GM12878 (cell line): ENCODE results near the gene KIFAP3. TPM values are rescaled to one million over a fixed set of nuclear protein-coding genes. Genes with fewer than 3 reads are reported as not detected.
"Not testable (repeated sequence)": the region's sequence is repeated elsewhere in the genome, so short reads cannot be mapped to it uniquely, and the experiment has no call there.

ENCODE experiments used
- ATAC-seq: fragments of 200-7000 bp; cut with Tn5 transposase; 3 replicates; pipeline ENCODE4 v1.9.1; 2020; ENCODE audit warnings: mild to moderate bottlenecking, moderate library complexity
- BruUV-seq: library from RNA; stranded (reverse); fragments of 400-500 nt; replicated peaks from 2 replicates; lab custom pipeline; 2021; lab: Mats Ljungman, UMichigan
- CTCF ChIA-PET: fragments of 300-600 bp; sonication (Branson Sonifier 250); formaldehyde crosslinking; extraction: SDS; loops from one replicate; lab custom pipeline; 2021; ENCODE audit warnings: inconsistent platforms; lab: Yijun Ruan, JAX
- POLR2A ChIA-PET: fragments of 350-600 bp; formaldehyde crosslinking; extraction: SDS; loops from one replicate; lab custom pipeline; 2021; ENCODE audit warnings: inconsistent platforms; lab: Charles Lee
- RAD21 ChIA-PET: fragments of 300-600 bp; sonication (Branson Sonifier 250); formaldehyde crosslinking; loops from one replicate; lab custom pipeline; 2023; ENCODE audit warnings: antibody characterized with exemption; ENCODE audit not compliant: unreplicated experiment; lab: Charles Lee
- SMC1A ChIA-PET: fragments of 300-600 bp; sonication (Branson Sonifier 250); formaldehyde crosslinking; loops from one replicate; lab custom pipeline; 2023; ENCODE audit not compliant: unreplicated experiment, uncharacterized antibody; lab: Charles Lee
- DNase-seq: peaks from one replicate; pipeline ENCODE4 v3.0.0-alpha.2; 2011; ENCODE audit warnings: low read depth, low spot score
- FAIRE-seq: peaks from 3 replicates; lab custom pipeline; 2011; peaks lifted over from hg19 to GRCh38; lab: Jason Lieb, UNC
- H2AFZ ChIP-seq: 2 replicates; pipeline ENCODE4 v1.6.0; 2011; ENCODE audit warnings: low read depth, low read length, control low read depth; ENCODE audit not compliant: control insufficient read depth
- H3K27ac ChIP-seq: 2 replicates; pipeline ENCODE4 v1.5.1; 2011; ENCODE audit warnings: control low read depth; ENCODE audit not compliant: control insufficient read depth, insufficient read depth
- H3K27me3 ChIP-seq, 2 experiments: replicated peaks in 1 of 2; 2 replicates each; pipeline versions ENCODE4 v1.6.0 to v1.6.1; 2011; ENCODE audit warnings: low read length in 1 of 2; ENCODE audit not compliant: control insufficient read depth in 2 of 2, insufficient read depth in 2 of 2
- H3K36me3 ChIP-seq, 2 experiments: 2 replicates each; pipeline ENCODE4 v1.5.1; 2011; ENCODE audit warnings: low read length in 1 of 2; ENCODE audit not compliant: control insufficient read depth in 2 of 2, insufficient read depth in 2 of 2
- H3K4me1 ChIP-seq: 2 replicates; pipeline ENCODE4 v1.6.1; 2011; ENCODE audit warnings: mild to moderate bottlenecking, low read length, moderate library complexity, mixed read lengths; ENCODE audit not compliant: control insufficient read depth, insufficient read depth
- H3K4me2 ChIP-seq: 2 replicates; pipeline ENCODE4 v1.6.0; 2011; ENCODE audit warnings: control low read depth; ENCODE audit not compliant: control insufficient read depth, insufficient read depth
- H3K4me3 ChIP-seq: fragments of 200-600 bp; sonication (generic); 2 replicates; pipeline ENCODE4 v1.5.1; 2016
- H3K79me2 ChIP-seq: 2 replicates; pipeline ENCODE4 v1.6.0; 2011; ENCODE audit warnings: low read length; ENCODE audit not compliant: control insufficient read depth, insufficient read depth
- H3K9ac ChIP-seq: 2 replicates; pipeline ENCODE4 v1.8.0; 2011; ENCODE audit warnings: low read length, control low read depth, mixed read lengths; ENCODE audit not compliant: control insufficient read depth, insufficient read depth
- H3K9me3 ChIP-seq: replicated peaks from 3 replicates; pipeline ENCODE4 v1.5.1; 2011; ENCODE audit warnings: mild to moderate bottlenecking, low read length; ENCODE audit not compliant: control insufficient read depth, insufficient read depth
- H4K20me1 ChIP-seq: 2 replicates; pipeline ENCODE4 v1.6.0; 2011; ENCODE audit not compliant: control insufficient read depth, insufficient read depth
- CHD1 ChIP-seq: IDR thresholded peaks from 2 replicates; pipeline ENCODE4 v1.6.1; 2012; ENCODE audit warnings: low read depth, low read length, improper control_type of control experiment
- CREB1 ChIP-seq: IDR thresholded peaks from 2 replicates; pipeline ENCODE4 v1.6.1; 2012; ENCODE audit warnings: low read depth, mild to moderate bottlenecking, inconsistent platforms
- ESRRA ChIP-seq: IDR thresholded peaks from 2 replicates; pipeline ENCODE4 v1.6.1; 2012; ENCODE audit warnings: mild to moderate bottlenecking, low read length, improper control_type of control experiment
- FOS ChIP-seq: IDR thresholded peaks from 3 replicates; pipeline ENCODE4 v1.6.1; 2011; ENCODE audit warnings: borderline replicate concordance; ENCODE audit not compliant: insufficient read length; ENCODE audit errors: extremely low read depth
- PAX8 ChIP-seq: fragments of 450-650 bp; IDR thresholded peaks from 2 replicates; pipeline ENCODE4 v1.6.1; 2017; ENCODE audit warnings: mild to moderate bottlenecking, moderate library complexity
- PKNOX1 ChIP-seq: fragments of 450-650 bp; IDR thresholded peaks from 2 replicates; pipeline ENCODE4 v1.6.1; 2016; ENCODE audit warnings: mild to moderate bottlenecking
- PML ChIP-seq: IDR thresholded peaks from 2 replicates; pipeline ENCODE4 v1.6.1; 2012; ENCODE audit warnings: low read length, inconsistent platforms
- RCOR1 ChIP-seq: conservative IDR thresholded peaks from 2 replicates; pipeline ENCODE4 v1.6.1; 2012; ENCODE audit warnings: low read depth, low read length, improper control_type of control experiment
- YBX1 ChIP-seq: fragments of 450-650 bp; IDR thresholded peaks from 2 replicates; pipeline ENCODE4 v1.6.1; 2016; ENCODE audit warnings: antibody characterized with exemption
- ZBED1 ChIP-seq: IDR thresholded peaks from 2 replicates; pipeline ENCODE4 v1.6.1; 2016; ENCODE audit warnings: borderline replicate concordance
- ZNF384 ChIP-seq: IDR thresholded peaks from 2 replicates; pipeline ENCODE4 v1.6.1; 2012; ENCODE audit warnings: low read depth, mild to moderate bottlenecking, low read length, improper control_type of control experiment, borderline replicate concordance
- WGBS: methylation state at CpG from one replicate; pipeline ENCODE4 v1.1.6; 2016; ENCODE audit warnings: low lambda C conversion rate; ENCODE audit not compliant: insufficient replicate concordance, insufficient coverage; ENCODE audit errors: missing lambda C conversion rate; 5-methylcytosine and 5-hydroxymethylcytosine counted together
- in situ Hi-C: fragments of 300-500 bp; cut with MboI; formaldehyde crosslinking; loops from 9 replicates; pipeline ENCODE4 v1.14.3; 2018; ENCODE audit warnings: mixed read lengths
- intact Hi-C: fragments of 100-400 bp; cut with micrococcal nuclease; formaldehyde crosslinking; loops from one replicate; pipeline ENCODE4 v1.14.2; 2022; ENCODE audit not compliant: unreplicated experiment
- polyA plus RNA-seq, 11 experiments: library from polyadenylated mRNA; depleted of rRNA in 4 of 11; unstranded in 6 of 11; stranded (reverse) in 5 of 11; fragments of >200 nt; fragmentation: Nextera tagmentation in 4 of 11; fragmentation: Illumina TruSeq in 1 of 11; extraction: Ambion mirVana in 4 of 11; extraction: Trizol in 1 of 11; gene quantifications; 1 replicate in 1 of 11; 2 replicates in 10 of 11; pipeline versions ENCODE4 v1.2.1 to v1.2.3, GENCODE V29; 2011 to 2016; ENCODE audit warnings: inconsistent platforms in 2 of 11, missing spikeins in 2 of 11, low read depth in 1 of 11
- total RNA-seq, 4 experiments: library from RNA; depleted of rRNA in 3 of 4; stranded (reverse); fragments of >200 nt in 3 of 4; fragmentation: Illumina TruSeq in 1 of 4; extraction: Trizol in 1 of 4; gene quantifications; 2 replicates each; pipeline versions ENCODE4 v1.2.1 to v1.2.3, GENCODE V29; 2013 to 2021

Gene KIFAP3
- total and polyA plus RNA-seq, 10 of the 15 experiments (the other 5 are each of a cell fraction or from before 2014, with no cell fraction given), result 13.7 to 100 (median 18.9) TPM

GRCh38 chr1:170113140-170113539 is 38.6 kb upstream of the KIFAP3 start:
- BruUV-seq, H3K4me1 ChIP-seq, H3K9ac ChIP-seq, POLR2A ChIA-PET, H3K79me2 ChIP-seq, H3K27me3 ChIP-seq, DNase-seq, H3K4me2 ChIP-seq, ATAC-seq, in situ Hi-C loops, CTCF ChIA-PET, H3K27ac ChIP-seq, intact Hi-C loops, H4K20me1 ChIP-seq, H3K36me3 ChIP-seq, H3K9me3 ChIP-seq, H2AFZ ChIP-seq, FAIRE-seq, SMC1A ChIA-PET, RAD21 ChIA-PET, H3K4me3 ChIP-seq: not testable (repeated sequence)
- WGBS, result 27% methylated on average over 8 of the region's 8 CpGs

GRCh38 chr1:170097449-170097948 is 23.0 kb upstream of the KIFAP3 start:
- no peak for DNase-seq
- in situ Hi-C loops (no loop called here), intact Hi-C loops (no loop called here)
- Histone ChIP-seq H3K27me3 (no peaks in the 10 kb centered on the region), H3K4me2 (peak overlapping the region; percentile 14; the same call in 1 of the 2 replicates), H2AFZ (no peak overlapping the region), H3K27ac (no peak overlapping the region), H4K20me1 (no peaks in the 10 kb centered on the region), H3K4me3 (no peak overlapping the region), H3K9me3 (no peaks in the 10 kb centered on the region), H3K79me2 (no peaks in the 10 kb centered on the region), H3K4me1 (no peaks in the 10 kb centered on the region), H3K36me3 (no peaks in the 10 kb centered on the region), H3K9ac (no peak overlapping the region)
- BruUV-seq, result no TSS peak
- no peak for ATAC-seq
- TF ChIP-seq ZNF384 (no peak), RCOR1 (no peak), CHD1 (no peak), FOS (no peak), PAX8 (no peak), ESRRA (no peak), PML (no peak), CREB1 (no peak), PKNOX1 (no peak), ZBED1 (no peak), YBX1 (no peak)
- WGBS, result 1% methylated on average over 4 of the region's 4 CpGs
- no peak for FAIRE-seq
- ChIA-PET RAD21 (no interaction called here), POLR2A (no interaction called here), SMC1A (interaction anchor here (1.1 kb wide), 1 partner anchor 30 kb away, joined by 3 read pairs; no protein-coding TSS in a partner anchor), CTCF (interaction anchor here (1.0 kb wide), 1 partner anchor 12 kb away, joined by 3 read pairs; no protein-coding TSS in a partner anchor)
